NCI-H526 (cell line): Measurements from ENCODE around the gene RNU5B-1.
"Not testable (repeated sequence)": the region's sequence is repeated elsewhere in the genome, so short reads cannot be mapped to it uniquely, and the experiment has no call there.

Experiments used
- DNase-seq, 2 experiments: peaks; one replicate each; lab custom pipeline; 2025; lab: John Stamatoyannopoulos, UW

The RNU5B-1 gene

GRCh38 chr15:65343374-65343981 lies 39.0 kb downstream of the RNU5B-1 start:
- DNase-seq, result no peak

- DNase-seq, result no peak
These were observed 39.9 kb downstream of the RNU5B-1 start for GRCh38 chr15:65344214-65344913.

GRCh38 chr15:65344914-65345275 lies 40.4 kb downstream of the RNU5B-1 start:
- DNase-seq, result no peak

- no peak for DNase-seq
These were observed 42.5 kb downstream of the RNU5B-1 start for GRCh38 chr15:65346856-65347598.

- DNase-seq, result not testable (repeated sequence)
These were observed 43.3 kb downstream of the RNU5B-1 start for GRCh38 chr15:65347756-65348155.

- DNase-seq, result no peak
These were observed 44.9 kb downstream of the RNU5B-1 start for GRCh38 chr15:65349338-65349737.

GRCh38 chr15:65351972-65352371 lies 47.5 kb downstream of the RNU5B-1 start:
- DNase-seq, result not testable (repeated sequence)
